Liver (tissue), 9 donors: ENCODE data around the gene GPA33. TPM values are rescaled to one million over a fixed set of nuclear protein-coding genes. Genes with fewer than 3 reads are reported as not detected.

Source experiments
- DNase-seq: peaks from one replicate; pipeline ENCODE4 v3.0.0-alpha.2; 2017; ENCODE audit warnings: low spot score
- H3K27ac ChIP-seq, 2 donors: one replicate each; pipeline ENCODE4 v1.7.0; 2013; ENCODE audit warnings: inconsistent platforms in 2 of 2, low read length in 2 of 2, control low read depth in 1 of 2, low read depth in 1 of 2, mild to moderate bottlenecking in 1 of 2
- H3K27me3 ChIP-seq, 4 donors: one replicate each; pipeline versions ENCODE4 v1.6.1 to v1.7.0; 2013; ENCODE audit warnings: low read length in 3 of 4, inconsistent platforms in 1 of 4, mild to moderate bottlenecking in 1 of 4, moderate library complexity in 1 of 4; ENCODE audit not compliant: control insufficient read depth in 4 of 4, insufficient read depth in 4 of 4
- H3K36me3 ChIP-seq, 4 donors: one replicate each; pipeline versions ENCODE4 v1.6.1 to v1.7.0; 2013; ENCODE audit warnings: low read length in 3 of 4, mild to moderate bottlenecking in 3 of 4, low read depth in 1 of 4, moderate library complexity in 1 of 4; ENCODE audit not compliant: control insufficient read depth in 4 of 4, insufficient read depth in 3 of 4
- H3K4me1 ChIP-seq, 4 donors: one replicate each; pipeline versions ENCODE4 v1.6.1 to v1.7.0; 2013; ENCODE audit warnings: low read length in 3 of 4, mild to moderate bottlenecking in 3 of 4, moderate library complexity in 1 of 4; ENCODE audit not compliant: control insufficient read depth in 4 of 4, insufficient read depth in 4 of 4
- H3K4me3 ChIP-seq, 3 donors: one replicate each; pipeline versions ENCODE4 v1.6.1 to v1.7.0; 2013; ENCODE audit warnings: low read length in 3 of 3, control low read depth in 1 of 3, low read depth in 1 of 3, mild to moderate bottlenecking in 1 of 3
- H3K9ac ChIP-seq, 2 donors: one replicate each; pipeline ENCODE4 v1.7.0; 2013; ENCODE audit warnings: low read length in 2 of 2, mild to moderate bottlenecking in 2 of 2, moderate library complexity in 2 of 2, control low read depth in 1 of 2, low read depth in 1 of 2
- H3K9me3 ChIP-seq, 4 donors: one replicate each; pipeline versions ENCODE4 v1.6.1 to v1.7.0; 2013; ENCODE audit warnings: low read length in 3 of 4; ENCODE audit not compliant: control insufficient read depth in 4 of 4
- ATF3 ChIP-seq: IDR thresholded peaks from 2 replicates; pipeline ENCODE4 v1.6.1; 2016; ENCODE audit warnings: antibody characterized with exemption
- EGR1 ChIP-seq, 2 donors: IDR thresholded peaks; 2 replicates each; pipeline ENCODE4 v1.6.1; 2016 to 2018; ENCODE audit warnings: antibody characterized with exemption in 2 of 2, low read depth in 2 of 2
- FOXA1 ChIP-seq: IDR thresholded peaks from 2 replicates; pipeline ENCODE4 v1.6.1; 2016; ENCODE audit warnings: antibody characterized with exemption
- FOXA2 ChIP-seq: IDR thresholded peaks from 2 replicates; pipeline ENCODE4 v1.6.1; 2016; ENCODE audit warnings: antibody characterized with exemption
- GABPA ChIP-seq, 2 donors: IDR thresholded peaks in 1 of 2; conservative IDR thresholded peaks in 1 of 2; 2 replicates each; pipeline ENCODE4 v1.6.1; 2016; ENCODE audit warnings: antibody characterized with exemption in 2 of 2, mild to moderate bottlenecking in 1 of 2, moderate library complexity in 1 of 2
- HNF4A ChIP-seq, 2 donors: conservative IDR thresholded peaks; 2 replicates each; pipeline ENCODE4 v1.6.1; 2016; ENCODE audit warnings: antibody characterized with exemption in 2 of 2, mild to moderate bottlenecking in 2 of 2
- HNF4G ChIP-seq: IDR thresholded peaks from 2 replicates; pipeline ENCODE4 v1.6.1; 2016; ENCODE audit warnings: antibody characterized with exemption
- JUND ChIP-seq, 2 donors: IDR thresholded peaks; 2 replicates each; pipeline ENCODE4 v1.6.1; 2016; ENCODE audit warnings: antibody characterized with exemption in 2 of 2
- NR2F2 ChIP-seq: IDR thresholded peaks from 2 replicates; pipeline ENCODE4 v1.6.1; 2016; ENCODE audit warnings: antibody characterized with exemption
- RAD21 ChIP-seq, 2 donors: IDR thresholded peaks; 2 replicates each; pipeline ENCODE4 v1.6.1; 2016; ENCODE audit warnings: antibody characterized with exemption in 2 of 2, mild to moderate bottlenecking in 2 of 2
- RXRA ChIP-seq, 2 donors: IDR thresholded peaks; 2 replicates each; pipeline ENCODE4 v1.6.1; 2017 to 2018; ENCODE audit warnings: antibody characterized with exemption in 2 of 2, mild to moderate bottlenecking in 1 of 2
- SP1 ChIP-seq: IDR thresholded peaks from 2 replicates; pipeline ENCODE4 v1.6.1; 2018; ENCODE audit warnings: antibody characterized with exemption, mild to moderate bottlenecking
- TAF1 ChIP-seq: conservative IDR thresholded peaks from 2 replicates; pipeline ENCODE4 v1.6.1; 2016; ENCODE audit warnings: antibody characterized with exemption, mild to moderate bottlenecking
- YY1 ChIP-seq: IDR thresholded peaks from 2 replicates; pipeline ENCODE4 v1.6.1; 2016; ENCODE audit warnings: antibody characterized with exemption, mild to moderate bottlenecking
- WGBS: extraction: QIAGEN DNeasy Blood & Tissue Kit; methylation state at CpG from one replicate; pipeline ENCODE4 v1.1.7; 2013; 5-methylcytosine and 5-hydroxymethylcytosine counted together
- polyA plus RNA-seq, 2 donors: library from polyadenylated mRNA; stranded (reverse) in 1 of 2; unstranded in 1 of 2; fragments of 200-250 nt in 1 of 2; fragments of >200 nt in 1 of 2; fragmentation: Nextera tagmentation in 1 of 2; extraction: Ambion mirVana in 1 of 2; gene quantifications; one replicate each; pipeline versions ENCODE4 v1.2.1 to v1.2.3, GENCODE V29; 2013 to 2015
- total RNA-seq, 2 donors: library from RNA; depleted of rRNA; stranded (reverse); fragments of >200 nt; gene quantifications; one replicate each; pipeline ENCODE4 v1.2.3, GENCODE V29; 2014
- TF ChIP-seq, protein P1 (sequence below): IDR thresholded peaks from 2 replicates; pipeline ENCODE4 v1.6.1; 2016; ENCODE audit warnings: antibody characterized with exemption
- TF ChIP-seq, protein P2 (sequence below): IDR thresholded peaks from 2 replicates; pipeline ENCODE4 v1.6.1; 2016; ENCODE audit warnings: antibody characterized with exemption
- TF ChIP-seq, protein P3 (sequence below): fragments of 150-350 bp; IDR thresholded peaks from 2 replicates; pipeline ENCODE4 v1.5.1; 2017; ENCODE audit warnings: improper control_type of control experiment, low read depth, low read length; ENCODE audit not compliant: missing input control
- TF ChIP-seq, protein P4 (sequence below): IDR thresholded peaks from 2 replicates; pipeline ENCODE4 v1.6.1; 2016; ENCODE audit warnings: antibody characterized with exemption, mild to moderate bottlenecking
- donor health status: healthy.
- donor health status: healthy.
- donor health status: healthy.
- donor health status: healthy.
- donor health status: healthy.

GPA33 gene
- total and polyA plus RNA-seq, 4 donors: 0.03 to 0.19 (median 0.08) TPM; not detected in 1

DNA sequence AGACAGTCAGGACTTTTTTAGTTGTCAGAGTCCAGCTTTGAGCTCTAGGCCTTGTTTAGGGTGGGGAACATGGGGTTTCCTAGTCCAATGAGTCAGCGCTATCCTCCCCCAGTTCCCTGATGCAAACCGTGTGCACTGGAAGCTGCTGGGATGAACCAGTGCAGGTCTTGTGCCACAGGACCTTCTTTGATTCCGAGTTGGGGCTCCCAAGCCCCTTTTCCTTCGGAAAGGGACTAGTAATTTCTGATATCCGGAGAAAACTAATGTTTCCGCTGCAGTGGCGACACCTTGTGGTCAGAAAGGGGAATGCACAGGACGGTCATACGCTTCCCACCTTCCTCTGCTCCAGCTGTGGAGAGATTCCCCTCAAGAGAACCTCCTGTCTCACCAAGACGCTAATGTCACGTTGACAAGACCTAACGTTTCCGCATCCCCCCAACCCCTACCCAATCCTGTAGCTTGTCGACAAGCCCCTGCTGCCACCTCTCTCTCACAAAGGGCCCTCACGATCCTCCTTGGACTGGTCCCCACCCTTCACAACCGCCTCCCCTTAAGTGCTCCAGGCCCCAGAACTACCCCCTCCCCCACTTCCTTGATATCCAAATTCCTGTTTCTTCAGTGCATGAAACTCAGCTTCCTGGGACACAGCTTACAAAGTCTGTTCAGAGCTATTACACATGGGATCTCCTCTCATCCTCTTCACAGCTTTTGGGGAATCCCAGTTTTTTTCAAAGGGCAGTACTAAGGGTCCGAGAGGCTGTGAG, 30.9 kb downstream of the GPA33 start:
- H3K36me3 ChIP-seq: no peaks in the 10 kb centered on the region
- no peak overlapping the region for H3K27ac ChIP-seq
- 16% methylated on average over 17 of the region's 17 CpGs for WGBS
- DNase-seq: peak; percentile 82
- peaks cover 0 to 5% (median 1%) of the 10 kb centered on the region in 4 donors for H3K4me1 ChIP-seq
- H3K27me3 ChIP-seq: no peaks in the 10 kb centered on the region
- no peaks in the 10 kb centered on the region for H3K9me3 ChIP-seq
- H3K9ac ChIP-seq: no peak overlapping the region
- H3K4me3 ChIP-seq: no peak overlapping the region
- TF ChIP-seq, protein P1, sequence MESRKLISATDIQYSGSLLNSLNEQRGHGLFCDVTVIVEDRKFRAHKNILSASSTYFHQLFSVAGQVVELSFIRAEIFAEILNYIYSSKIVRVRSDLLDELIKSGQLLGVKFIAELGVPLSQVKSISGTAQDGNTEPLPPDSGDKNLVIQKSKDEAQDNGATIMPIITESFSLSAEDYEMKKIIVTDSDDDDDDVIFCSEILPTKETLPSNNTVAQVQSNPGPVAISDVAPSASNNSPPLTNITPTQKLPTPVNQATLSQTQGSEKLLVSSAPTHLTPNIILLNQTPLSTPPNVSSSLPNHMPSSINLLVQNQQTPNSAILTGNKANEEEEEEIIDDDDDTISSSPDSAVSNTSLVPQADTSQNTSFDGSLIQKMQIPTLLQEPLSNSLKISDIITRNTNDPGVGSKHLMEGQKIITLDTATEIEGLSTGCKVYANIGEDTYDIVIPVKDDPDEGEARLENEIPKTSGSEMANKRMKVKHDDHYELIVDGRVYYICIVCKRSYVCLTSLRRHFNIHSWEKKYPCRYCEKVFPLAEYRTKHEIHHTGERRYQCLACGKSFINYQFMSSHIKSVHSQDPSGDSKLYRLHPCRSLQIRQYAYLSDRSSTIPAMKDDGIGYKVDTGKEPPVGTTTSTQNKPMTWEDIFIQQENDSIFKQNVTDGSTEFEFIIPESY: no peak
- no peak for TF ChIP-seq JUND (IDR thresholded peaks at IDR 0.05)
- TF ChIP-seq GABPA (IDR thresholded peaks at IDR 0.05 in 1 of 2, conservative IDR thresholded peaks at IDR 0.05 in 1 of 2): no peak
- no peak for TF ChIP-seq TAF1
- no peak for TF ChIP-seq SP1
- TF ChIP-seq EGR1 (IDR thresholded peaks at IDR 0.05; ENCODE audit: low read depth in 2 of 2): no peak
- no peak for TF ChIP-seq HNF4A (conservative IDR thresholded peaks at IDR 0.05)
- TF ChIP-seq, protein P2, sequence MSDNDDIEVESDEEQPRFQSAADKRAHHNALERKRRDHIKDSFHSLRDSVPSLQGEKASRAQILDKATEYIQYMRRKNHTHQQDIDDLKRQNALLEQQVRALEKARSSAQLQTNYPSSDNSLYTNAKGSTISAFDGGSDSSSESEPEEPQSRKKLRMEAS: no peak
- TF ChIP-seq HNF4G: no peak
- TF ChIP-seq ATF3: no peak
- TF ChIP-seq, protein P3, sequence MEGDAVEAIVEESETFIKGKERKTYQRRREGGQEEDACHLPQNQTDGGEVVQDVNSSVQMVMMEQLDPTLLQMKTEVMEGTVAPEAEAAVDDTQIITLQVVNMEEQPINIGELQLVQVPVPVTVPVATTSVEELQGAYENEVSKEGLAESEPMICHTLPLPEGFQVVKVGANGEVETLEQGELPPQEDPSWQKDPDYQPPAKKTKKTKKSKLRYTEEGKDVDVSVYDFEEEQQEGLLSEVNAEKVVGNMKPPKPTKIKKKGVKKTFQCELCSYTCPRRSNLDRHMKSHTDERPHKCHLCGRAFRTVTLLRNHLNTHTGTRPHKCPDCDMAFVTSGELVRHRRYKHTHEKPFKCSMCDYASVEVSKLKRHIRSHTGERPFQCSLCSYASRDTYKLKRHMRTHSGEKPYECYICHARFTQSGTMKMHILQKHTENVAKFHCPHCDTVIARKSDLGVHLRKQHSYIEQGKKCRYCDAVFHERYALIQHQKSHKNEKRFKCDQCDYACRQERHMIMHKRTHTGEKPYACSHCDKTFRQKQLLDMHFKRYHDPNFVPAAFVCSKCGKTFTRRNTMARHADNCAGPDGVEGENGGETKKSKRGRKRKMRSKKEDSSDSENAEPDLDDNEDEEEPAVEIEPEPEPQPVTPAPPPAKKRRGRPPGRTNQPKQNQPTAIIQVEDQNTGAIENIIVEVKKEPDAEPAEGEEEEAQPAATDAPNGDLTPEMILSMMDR: peak; percentile 93
- no peak for TF ChIP-seq FOXA2
- TF ChIP-seq RXRA (IDR thresholded peaks at IDR 0.05): no peak
- peak; percentile 90 to 94 for TF ChIP-seq RAD21 (IDR thresholded peaks at IDR 0.05)
- no peak for TF ChIP-seq NR2F2
- no peak for TF ChIP-seq YY1
- TF ChIP-seq FOXA1: no peak
- TF ChIP-seq, protein P4, sequence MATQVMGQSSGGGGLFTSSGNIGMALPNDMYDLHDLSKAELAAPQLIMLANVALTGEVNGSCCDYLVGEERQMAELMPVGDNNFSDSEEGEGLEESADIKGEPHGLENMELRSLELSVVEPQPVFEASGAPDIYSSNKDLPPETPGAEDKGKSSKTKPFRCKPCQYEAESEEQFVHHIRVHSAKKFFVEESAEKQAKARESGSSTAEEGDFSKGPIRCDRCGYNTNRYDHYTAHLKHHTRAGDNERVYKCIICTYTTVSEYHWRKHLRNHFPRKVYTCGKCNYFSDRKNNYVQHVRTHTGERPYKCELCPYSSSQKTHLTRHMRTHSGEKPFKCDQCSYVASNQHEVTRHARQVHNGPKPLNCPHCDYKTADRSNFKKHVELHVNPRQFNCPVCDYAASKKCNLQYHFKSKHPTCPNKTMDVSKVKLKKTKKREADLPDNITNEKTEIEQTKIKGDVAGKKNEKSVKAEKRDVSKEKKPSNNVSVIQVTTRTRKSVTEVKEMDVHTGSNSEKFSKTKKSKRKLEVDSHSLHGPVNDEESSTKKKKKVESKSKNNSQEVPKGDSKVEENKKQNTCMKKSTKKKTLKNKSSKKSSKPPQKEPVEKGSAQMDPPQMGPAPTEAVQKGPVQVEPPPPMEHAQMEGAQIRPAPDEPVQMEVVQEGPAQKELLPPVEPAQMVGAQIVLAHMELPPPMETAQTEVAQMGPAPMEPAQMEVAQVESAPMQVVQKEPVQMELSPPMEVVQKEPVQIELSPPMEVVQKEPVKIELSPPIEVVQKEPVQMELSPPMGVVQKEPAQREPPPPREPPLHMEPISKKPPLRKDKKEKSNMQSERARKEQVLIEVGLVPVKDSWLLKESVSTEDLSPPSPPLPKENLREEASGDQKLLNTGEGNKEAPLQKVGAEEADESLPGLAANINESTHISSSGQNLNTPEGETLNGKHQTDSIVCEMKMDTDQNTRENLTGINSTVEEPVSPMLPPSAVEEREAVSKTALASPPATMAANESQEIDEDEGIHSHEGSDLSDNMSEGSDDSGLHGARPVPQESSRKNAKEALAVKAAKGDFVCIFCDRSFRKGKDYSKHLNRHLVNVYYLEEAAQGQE: no peak
